GM18511 (cell line): ENCODE data around the gene KMT2E.
"Not testable (repeated sequence)": the region's sequence is repeated elsewhere in the genome, so short reads cannot be mapped to it uniquely, and the experiment has no call there.

Source experiments
- ATAC-seq: cut with Tn5 transposase; IDR thresholded peaks from one replicate; pipeline ENCODE4 v1.9.1; 2021; ENCODE audit warnings: mild to moderate bottlenecking, moderate library complexity; ENCODE audit not compliant: unreplicated experiment

Gene KMT2E

DNA sequence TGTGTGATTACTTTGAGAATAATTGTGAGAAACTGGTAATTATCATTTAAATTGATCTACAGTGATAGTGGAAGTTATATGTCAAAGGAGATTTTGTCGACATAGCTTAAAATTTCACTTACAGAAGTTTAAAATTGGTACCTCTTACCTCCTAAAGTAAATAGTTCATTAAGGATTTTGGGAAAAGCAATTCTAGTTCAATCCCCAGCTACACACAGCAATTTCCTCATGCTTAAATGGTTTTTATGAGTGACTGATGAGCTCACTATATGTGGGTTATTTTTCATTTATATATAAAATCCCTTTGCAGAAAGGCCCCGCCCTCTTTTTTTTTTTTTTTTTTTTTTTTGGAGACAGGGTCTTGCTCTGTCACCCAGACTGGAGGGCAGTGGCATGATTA lies 12.7 kb downstream of the KMT2E start:
- ATAC-seq, result no peak

DNA sequence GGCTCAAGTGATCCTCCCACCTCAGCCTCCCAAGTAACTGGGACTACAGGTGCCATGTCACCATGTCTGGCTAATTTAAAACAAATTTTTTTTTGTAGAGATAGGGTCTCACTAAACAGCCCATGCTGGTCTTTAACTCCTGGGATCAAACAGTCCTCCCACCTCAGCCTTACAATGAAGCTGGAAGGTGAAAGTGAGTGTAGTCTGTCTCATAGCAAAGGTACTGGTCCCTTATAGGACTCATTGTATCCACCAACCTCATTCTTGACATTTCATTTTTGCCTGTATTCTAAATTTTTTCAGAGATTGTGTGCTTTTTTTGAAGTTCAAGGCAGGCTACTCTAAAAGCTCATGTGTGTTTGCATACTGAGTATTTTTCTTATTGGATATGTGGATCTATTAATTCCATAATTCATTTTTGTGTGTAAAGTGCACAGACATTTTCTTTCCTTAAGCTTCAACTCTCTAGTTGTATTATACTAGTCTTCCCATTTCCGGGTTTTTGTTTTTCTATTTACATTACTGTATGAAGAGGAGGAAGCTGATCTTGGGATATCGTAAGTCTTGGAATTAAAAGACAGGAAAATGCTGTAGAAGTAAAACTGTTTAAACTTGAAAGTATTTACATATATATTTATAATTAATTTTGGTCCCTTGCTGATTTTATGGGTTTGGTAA lies 13.3 kb downstream of the KMT2E start:
- ATAC-seq, result no peak

DNA sequence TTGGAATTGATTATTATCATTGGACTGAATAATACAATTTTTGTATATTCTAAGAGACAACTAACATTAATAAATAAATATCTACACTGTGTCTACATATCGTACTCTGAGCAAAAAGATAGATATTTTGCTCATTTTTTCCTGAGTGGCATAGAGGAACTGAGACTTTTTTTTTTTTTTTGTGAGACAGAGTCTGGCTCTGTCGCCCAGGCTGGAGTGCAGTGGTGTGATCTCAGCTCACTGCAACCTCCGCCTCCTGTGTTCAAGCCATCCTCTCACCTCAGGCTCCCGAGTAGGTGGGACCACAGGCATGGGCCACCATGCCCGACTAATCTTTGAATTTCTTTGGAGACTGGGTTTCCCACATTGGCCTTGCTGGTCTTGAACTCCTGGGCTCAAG lies 14.0 kb downstream of the KMT2E start:
- ATAC-seq, result peak; percentile 78

DNA sequence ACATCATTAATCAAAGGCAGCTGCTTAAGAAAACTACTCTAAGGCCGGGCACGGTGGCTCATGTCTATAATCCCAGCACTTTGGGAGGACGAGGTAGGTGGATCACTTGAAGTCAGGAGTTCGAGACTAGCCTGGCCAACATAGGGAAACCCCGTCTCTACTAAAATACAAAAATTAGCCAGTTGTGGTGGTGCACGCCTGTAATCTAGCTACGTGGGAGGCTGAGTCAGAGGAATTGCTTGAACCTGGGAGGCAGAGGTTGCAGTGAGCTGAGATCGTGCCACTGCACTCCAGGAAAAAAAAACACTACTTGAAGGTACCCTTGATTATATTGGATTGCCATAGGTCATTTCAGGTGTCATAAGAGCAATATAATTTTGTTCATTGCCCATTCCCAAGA lies 14.9 kb downstream of the KMT2E start:
- ATAC-seq, result not testable (repeated sequence)

DNA sequence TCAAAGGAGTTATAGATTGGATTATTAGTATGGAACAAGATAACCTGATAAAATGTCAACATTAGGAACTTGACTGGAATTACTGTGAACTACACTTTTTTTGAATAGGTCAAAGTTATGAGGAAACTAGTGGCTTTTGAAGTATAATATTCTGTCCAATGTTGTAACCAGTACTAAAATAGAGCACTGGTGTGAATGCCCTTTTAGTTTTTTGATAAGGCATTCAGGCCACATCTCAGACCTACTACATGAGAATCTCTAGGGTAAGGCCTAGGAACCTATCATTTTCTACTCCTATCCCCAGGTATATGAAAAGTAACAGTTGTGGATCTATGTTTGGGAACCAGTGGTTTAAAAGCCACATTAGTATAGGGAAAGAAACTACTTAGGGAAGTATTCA lies 16.4 kb downstream of the KMT2E start:
- no peak for ATAC-seq

DNA sequence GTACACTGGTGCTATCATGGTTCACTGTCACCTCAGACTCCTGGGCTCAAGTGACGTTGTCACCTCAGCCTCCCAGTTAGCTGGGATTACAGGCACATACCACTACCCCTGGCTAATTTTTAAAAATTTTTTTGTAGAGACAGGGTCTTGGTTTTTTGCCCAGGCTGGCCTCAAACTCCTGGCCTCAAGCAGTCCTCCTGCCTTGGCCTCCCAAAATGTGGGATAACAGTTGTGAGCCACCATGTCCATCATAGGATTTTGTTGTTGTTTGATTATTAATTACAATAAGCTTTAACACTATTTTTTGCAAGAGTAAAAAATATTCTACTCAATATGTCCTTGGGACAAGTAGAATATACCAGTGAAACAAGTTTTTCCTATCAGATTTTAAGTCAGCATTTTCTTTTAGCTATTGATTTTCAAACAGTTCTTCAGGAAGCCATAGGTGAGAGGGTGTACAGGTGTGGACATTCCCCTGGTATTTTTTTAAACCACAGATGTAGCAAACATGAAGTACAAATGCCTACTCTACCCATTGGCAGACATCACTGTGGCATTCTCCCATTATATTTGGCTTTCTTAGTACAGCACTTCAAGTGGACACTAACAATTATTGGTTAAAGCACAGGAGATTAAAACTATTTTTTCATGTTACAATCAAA lies 18.7 kb downstream of the KMT2E start:
- no peak for ATAC-seq

DNA sequence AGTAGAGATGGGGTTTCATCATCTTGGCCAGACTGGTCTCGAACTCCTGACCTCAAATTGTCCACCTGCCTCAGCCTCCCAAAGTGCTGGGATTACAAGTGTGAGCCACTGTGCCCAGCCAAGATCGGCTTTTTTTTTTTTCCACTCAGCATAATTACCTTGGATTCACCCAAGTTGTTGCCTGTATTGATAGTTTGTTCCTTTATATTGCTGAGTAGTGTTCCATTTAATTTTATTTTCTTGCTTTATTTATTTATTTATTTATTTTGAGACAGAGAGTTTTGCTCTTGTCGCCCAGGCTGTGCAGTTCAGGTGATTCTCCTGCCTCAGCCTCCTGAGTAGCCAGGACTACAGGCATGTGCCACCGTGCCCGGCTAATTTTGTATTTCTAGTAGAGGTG lies 21.3 kb downstream of the KMT2E start:
- no peak for ATAC-seq

DNA sequence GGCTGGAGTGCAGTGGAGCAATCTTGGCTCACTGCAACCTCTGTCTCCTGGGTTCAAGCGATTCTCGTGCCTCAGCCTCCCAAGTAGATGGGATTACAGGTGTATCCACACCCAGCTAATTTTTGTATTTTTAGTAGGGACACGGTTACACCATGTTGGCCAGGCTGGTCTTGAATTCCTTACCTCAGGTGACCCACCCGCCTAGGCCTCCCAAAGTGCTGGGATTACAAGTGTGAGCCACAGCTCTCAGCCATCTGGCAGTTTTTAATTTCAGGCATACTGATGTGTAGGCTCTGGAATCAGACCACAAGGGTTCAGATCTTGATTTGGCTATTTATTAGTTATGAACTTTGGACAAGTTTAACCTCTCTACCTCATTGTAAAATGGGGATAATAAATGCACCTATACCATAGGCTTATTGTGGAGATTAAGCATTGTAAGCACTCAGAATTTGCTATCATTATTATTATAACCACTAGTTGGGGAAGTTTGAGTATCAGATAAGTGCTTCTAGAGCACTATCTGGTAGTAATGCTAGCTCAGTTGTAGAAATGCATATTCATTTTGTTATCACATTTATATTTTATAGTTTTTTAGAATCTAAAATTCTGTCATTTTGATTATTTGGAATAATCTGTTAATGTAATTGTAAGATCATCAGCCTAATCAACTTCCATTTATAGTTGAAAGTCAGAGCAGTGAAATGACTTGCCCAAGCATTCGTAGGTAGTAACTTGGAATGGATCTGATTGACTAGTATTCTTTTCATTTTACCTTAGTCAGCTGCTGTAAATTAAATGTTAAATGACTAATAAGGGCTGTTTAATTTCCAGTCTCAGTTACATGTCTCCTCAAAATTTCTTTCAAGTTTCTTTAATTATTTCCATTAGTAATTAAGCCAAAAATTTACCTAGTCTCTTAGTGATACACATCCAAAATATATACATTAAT lies 22.5 kb downstream of the KMT2E start:
- no peak for ATAC-seq

DNA sequence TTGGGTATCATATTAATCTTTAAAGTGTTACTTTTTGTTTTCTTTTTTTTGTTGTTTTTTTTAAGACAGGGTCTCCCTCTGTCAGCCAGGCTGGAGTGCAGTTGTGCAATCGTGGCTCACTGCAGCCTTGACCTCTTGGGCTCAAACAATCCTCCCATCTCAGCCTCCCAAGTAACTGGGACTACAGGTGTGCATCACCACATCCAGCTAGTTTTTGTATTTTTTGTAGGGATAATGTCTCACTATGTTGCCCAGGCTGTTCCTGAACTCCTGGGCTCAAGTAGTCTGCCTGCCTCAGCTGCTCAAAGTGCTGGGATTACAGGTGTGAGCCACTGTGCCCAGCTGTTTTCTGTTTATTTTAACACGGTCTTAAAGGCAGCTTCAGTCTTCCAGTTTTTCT lies 23.3 kb downstream of the KMT2E start:
- ATAC-seq, result no peak

DNA sequence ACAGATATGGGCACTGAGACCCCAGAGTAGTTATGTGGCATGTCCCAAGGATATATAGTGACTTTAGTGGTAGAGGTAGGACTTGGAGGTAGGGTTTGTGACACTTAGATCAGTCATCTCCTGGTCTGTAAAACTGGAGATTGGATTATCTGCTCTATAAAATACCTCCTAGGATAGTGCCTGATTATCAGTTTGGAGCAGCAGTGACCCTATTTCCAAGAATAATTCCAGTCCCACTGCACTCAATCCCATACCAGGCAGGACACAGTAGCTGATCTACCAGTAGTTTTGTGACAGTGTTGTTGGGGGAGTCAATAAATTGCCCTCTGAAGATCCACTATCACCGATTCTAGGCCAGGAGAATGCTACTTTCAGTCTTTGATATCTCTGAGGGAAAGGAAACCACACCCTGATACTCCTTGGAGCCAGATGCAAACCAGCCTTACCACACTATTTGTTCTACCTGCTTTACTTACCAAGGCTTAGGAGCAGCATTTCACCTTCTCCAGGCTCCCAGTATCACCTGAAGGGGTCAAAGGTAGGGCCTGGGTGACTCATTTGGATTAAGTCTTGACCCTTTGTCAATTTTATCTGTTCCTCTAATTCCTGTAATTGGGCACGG lies 30.6 kb downstream of the KMT2E start:
- ATAC-seq, result no peak

DNA sequence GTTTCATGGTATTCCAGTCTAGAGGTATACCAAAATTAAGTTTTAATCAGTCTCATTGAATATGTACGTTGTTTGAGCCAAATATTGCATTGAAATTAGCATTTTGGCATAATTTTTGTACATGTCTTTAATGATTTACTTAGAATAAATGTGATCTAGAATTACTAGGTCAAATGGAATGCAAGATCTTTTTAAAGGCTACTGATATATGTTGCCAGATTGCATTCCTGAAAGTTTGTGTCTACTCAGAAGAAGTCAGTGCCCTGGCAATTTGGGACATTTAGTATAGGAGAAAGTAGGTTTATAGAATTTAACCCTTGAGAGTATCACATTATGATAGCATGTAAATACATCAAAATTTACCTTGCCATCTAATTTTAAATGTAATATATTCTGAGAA lies 32.4 kb downstream of the KMT2E start:
- no peak for ATAC-seq

DNA sequence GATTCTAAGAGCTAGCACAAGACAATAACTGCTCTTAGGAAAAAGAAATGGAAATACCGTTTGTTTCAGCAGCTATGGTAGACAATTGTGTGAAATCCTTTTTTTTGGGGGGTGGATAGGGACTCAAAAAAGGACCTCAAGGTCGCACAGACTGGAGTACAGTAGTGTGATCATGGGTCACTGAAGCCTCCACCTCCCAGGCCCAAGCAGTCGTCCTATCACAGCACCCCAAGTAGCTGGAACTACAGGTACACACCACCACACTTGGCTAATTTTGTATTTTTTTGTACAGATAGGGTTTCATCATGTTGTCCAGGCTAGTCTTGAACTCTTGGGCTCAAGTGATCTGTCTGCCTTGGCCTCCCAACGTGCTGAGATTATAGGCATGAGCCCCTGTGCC lies 33.9 kb downstream of the KMT2E start:
- ATAC-seq, result no peak

DNA sequence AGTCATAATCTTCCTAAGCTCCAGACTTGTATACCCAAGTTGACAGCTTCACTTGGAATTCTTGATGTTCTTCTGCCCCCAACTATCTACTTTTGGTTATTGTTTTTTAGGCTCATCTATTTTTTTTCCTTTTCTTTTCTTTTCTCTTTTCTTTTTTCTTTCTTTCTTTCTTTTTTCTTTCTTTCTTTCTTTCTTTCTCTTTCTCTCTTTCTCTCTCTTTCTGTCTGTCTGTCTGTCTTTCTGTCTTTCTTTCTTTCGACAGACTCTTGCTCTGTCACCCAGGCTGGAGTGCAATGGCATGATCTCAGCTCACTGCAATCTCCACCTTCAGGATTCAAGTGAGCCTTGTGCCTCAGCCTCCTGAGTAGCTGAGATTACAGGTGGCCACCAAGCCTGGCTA lies 36.5 kb downstream of the KMT2E start:
- no peak for ATAC-seq

DNA sequence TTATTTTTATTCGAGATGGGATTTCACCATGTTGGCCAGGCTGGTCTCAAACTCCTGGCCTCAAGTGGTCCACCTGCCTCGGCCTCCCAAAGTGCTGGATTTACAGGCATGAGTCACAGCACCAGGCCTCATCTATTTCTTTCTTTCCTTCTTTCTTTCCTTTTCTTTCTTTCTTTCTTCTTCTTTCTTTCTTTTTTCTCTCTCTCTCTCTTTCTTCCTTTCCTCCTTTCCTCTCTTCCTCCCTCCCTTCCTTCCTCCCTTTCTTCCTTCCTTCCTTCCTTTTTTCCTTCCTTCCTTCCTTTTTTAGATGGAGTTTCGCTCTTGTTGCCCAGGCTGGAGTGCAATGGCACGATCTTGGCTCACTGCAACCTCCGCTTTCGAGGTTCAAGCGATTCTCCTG lies 36.9 kb downstream of the KMT2E start:
- not testable (repeated sequence) for ATAC-seq

DNA sequence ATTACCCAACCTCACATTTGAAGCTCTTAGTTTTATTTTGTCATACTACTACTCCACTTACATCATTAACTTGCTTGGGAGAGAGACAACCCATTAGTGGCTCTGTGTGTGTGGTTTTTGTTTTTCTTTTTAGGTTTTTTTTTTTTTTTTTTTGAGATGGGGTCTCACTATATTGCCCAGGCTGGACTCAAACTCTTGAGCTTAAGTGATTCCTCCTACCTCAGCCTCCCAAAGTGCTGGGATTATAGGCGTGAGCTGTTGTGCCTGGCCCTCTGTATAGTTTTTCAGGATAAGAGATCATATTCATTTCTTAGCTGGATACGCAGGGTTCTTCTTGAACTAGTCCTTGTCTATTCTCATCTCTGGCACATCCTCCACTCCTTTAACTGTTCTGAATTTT lies 41.1 kb downstream of the KMT2E start:
- no peak for ATAC-seq

DNA sequence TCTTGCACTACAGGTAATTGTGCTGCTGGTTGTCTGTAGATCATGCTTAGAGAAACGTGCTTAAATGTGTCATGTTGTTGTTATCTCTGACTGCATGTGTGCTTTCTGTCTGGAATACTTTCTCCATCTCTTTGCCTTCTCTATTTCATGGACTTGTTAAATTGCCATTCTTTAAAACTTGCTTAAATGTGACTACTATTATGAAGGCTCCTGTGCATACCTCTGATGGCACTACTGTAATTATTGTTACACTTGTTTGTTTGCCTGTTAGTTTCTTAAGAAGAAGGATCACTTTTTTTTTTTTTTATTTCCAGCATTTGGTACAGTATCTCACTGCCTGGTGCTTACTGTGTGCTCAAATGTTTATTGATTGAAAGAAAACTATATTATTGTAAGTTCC lies 41.6 kb downstream of the KMT2E start:
- ATAC-seq, result no peak

DNA sequence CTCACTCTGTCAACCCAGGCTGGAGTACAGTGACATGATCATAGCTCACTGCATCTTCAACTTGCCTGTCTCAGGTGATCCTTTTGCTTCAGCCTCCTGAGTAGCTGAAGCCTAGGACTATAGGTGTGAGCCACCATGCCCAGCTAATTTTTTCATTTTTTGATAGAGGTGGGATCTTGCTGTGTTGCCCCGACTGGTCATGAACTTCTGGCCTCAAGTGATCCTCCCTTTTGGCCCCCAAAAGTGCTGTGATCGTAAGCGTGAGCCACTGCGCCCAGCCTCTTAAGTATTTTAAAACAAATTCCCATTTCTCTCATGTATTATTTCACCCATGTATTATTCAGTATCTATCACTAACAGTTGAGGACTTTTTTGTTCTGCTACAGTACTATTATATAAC lies 43.5 kb downstream of the KMT2E start:
- ATAC-seq, result no peak

DNA sequence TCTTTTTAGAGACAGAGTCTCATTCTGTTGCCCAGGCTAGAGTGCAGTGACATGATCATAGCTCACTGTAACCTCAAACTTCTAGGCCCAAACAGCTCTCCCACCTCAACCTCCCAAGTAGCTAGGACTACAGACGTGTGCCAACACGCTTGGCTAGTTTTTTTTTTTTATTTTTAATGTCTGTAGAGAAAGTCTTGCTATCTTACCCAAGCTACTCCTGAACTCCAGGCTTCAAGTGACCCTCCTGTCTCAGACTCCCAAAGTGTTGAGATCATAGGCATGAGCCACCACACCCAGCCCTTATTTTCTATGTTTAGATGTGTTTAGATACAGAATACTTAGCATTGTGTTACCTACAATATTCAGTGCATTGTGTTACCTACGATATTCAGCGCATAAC lies 46.4 kb downstream of the KMT2E start:
- no peak for ATAC-seq

DNA sequence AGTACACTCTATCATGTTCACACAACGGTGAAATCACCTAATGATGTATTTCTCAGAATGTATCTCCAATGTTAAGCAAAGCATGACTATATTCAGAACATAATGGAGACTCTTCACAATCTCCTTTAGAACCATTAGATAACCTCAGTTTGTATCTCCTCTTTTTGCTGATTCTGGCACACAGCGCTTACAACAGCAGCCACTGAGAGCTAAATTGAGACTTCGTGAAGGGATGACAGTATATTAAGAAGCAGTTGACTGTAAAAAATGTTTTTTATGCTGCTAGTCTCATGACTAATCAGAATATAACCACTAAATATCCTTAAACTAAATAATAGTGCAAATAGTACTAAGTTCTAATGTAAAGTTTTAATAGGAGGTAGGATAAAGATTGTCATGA lies 46.9 kb downstream of the KMT2E start:
- ATAC-seq, result no peak

DNA sequence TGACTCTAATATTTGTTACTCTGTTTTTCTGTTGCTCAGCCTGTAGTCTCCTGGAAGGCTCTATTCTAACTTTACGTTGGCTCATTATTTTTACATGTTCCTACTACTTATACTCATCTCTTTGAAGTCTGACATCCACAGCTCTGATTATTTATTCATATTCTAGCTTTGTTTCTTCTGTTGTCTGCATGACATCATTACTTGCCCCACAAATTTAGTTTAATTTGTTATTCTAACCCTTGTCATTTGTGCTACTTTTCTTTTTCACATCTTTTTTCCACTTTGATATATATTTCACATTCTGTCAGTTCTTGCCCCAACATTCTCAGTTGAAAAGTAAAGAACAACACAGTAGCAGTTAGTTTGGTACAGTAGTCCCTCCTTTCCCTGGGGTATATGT lies 51.1 kb downstream of the KMT2E start:
- no peak for ATAC-seq

DNA sequence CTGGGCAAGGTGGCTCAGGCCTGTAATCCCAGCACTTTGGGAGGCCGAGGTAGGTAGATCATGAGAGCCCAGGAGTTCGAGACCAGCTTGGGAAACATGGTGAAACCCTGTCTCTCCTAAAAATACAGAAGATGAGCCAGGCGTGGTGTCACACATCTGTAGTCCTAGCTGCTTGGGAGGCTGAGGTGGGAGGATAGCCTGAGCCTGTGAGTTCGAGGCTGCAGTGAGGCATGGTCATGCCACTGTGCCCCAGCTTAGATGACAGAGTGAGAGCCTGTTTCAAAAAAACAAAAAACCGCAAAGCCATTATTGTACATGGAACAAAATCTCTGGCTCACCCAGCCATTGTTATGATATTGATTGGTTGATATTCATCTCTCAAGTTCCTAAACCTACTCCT lies 53.7 kb downstream of the KMT2E start:
- no peak for ATAC-seq
